Heart right ventricle (tissue), 16 donors: ENCODE data around the gene GIT2. TPM values are rescaled to one million over a fixed set of nuclear protein-coding genes. Genes with fewer than 3 reads are reported as not detected.
A peak's percentile ranks its signal among the peaks of the same experiment; 100 is the strongest.

Source experiments
- ATAC-seq, 8 donors: fragments of 200-7000 bp; cut with Tn5 transposase; one replicate each; pipeline ENCODE4 v1.9.1; 2020; ENCODE audit warnings: mild to moderate bottlenecking in 8 of 8, moderate library complexity in 8 of 8, moderate number of reproducible peaks in 1 of 8
- DNase-seq, 2 donors: peaks; one replicate each; pipeline ENCODE4 v3.0.0-alpha.2; 2020
- H3K27ac ChIP-seq, 10 donors: fragments of 200-600 bp; sonication (generic) in 2 of 10; one replicate each; pipeline versions ENCODE4 v1.5.0 to v1.8.0; 2020 to 2022; ENCODE audit warnings: mild to moderate bottlenecking in 3 of 10
- H3K27me3 ChIP-seq, 7 donors: fragments of 200-600 bp; one replicate each; pipeline ENCODE4 v1.8.0; 2021 to 2022; ENCODE audit warnings: mild to moderate bottlenecking in 2 of 7
- H3K36me3 ChIP-seq, 9 donors: fragments of 200-600 bp; sonication (generic) in 1 of 9; one replicate each; pipeline versions ENCODE4 v1.5.0 to v1.8.0; 2020 to 2022; ENCODE audit warnings: mild to moderate bottlenecking in 2 of 9
- H3K4me1 ChIP-seq, 9 donors: fragments of 200-600 bp; sonication (generic) in 1 of 9; one replicate each; pipeline versions ENCODE4 v1.5.0 to v1.8.0; 2020 to 2022; ENCODE audit warnings: mild to moderate bottlenecking in 4 of 9
- H3K4me3 ChIP-seq, 10 donors: fragments of 200-600 bp; sonication (generic) in 2 of 10; one replicate each; pipeline versions ENCODE4 v1.5.0 to v1.8.0; 2020 to 2022; ENCODE audit warnings: mild to moderate bottlenecking in 7 of 10, moderate library complexity in 2 of 10
- H3K9me3 ChIP-seq, 11 donors: fragments of 200-600 bp in 10 of 11; sonication (generic) in 2 of 11; one replicate each; pipeline versions ENCODE4 v1.5.0 to v1.8.0; 2013 to 2022; ENCODE audit warnings: mild to moderate bottlenecking in 2 of 11, control low read depth in 1 of 11, moderate library complexity in 1 of 11
- WGBS, 2 donors: extraction: QIAGEN DNeasy Blood & Tissue Kit; methylation state at CpG; one replicate each; pipeline ENCODE4 v1.1.7; 2013; ENCODE audit warnings: inconsistent platforms in 1 of 2; 5-methylcytosine and 5-hydroxymethylcytosine counted together
- intact Hi-C, 10 donors: fragments of 100-400 bp; cut with DNase I; formaldehyde crosslinking; loops; one replicate each; pipeline versions ENCODE4 v1.11.1 to v1.14.2; 2022
- polyA plus RNA-seq, 2 donors: library from polyadenylated mRNA; stranded (reverse); fragments of 200-250 nt; gene quantifications; one replicate each; pipeline ENCODE4 v1.2.3, GENCODE V29; 2013
- total RNA-seq, 10 donors: library from RNA; stranded (reverse); fragmentation: NEBNext Ultra II Directional in 3 of 10; extraction: Animal tissue kit (Norgen Biotek cat#: 25700) in 3 of 10; gene quantifications; one replicate each; pipeline versions ENCODE4 v1.2.1 to v1.2.4, GENCODE V29; 2021 to 2023
- TF ChIP-seq, protein P1 (sequence below), 9 donors: fragments of 200-600 bp; sonication (generic) in 2 of 9; IDR thresholded peaks; one replicate each; pipeline versions ENCODE4 v1.5.0 to v1.8.0; 2021 to 2022; ENCODE audit warnings: antibody characterized with exemption in 9 of 9, mild to moderate bottlenecking in 5 of 9, moderate library complexity in 1 of 9
- donor health status: Arrhythmogenic right ventricular cardiomyopathy.
- donor health status: ischemic (EF 13 %, LVEDD 7.1; RV severe dilation, severe dysfunction).
- donor health status: healthy with polysubstance abuse.
- donor health status: DM: no; HTN: yes; CAD: no.
- donor health status: DM: no; HTN: no; CAD: no.
- donor health status: ischemic (EF 25% LVEDD 6.9; RV normal size, moderate dysfunction).
- donor health status: ischemic (EF 25% LVEDD 5.7; RV mildly dilated, moderate dysfunction).
- donor health status: healthy.
- donor health status: DM: yes; HTN: yes; CAD: no.
- donor health status: Ischemic cardiomyopathy.
- donor health status: ischemic (EF 35%, LVEDD 5.7; RV mildly dilated, moderate dysfunction).
- donor health status: nonischemic (EF 11% LVEDD 7.7; RV severe dilation, severe dysfunction).
- donor health status: DM: yes; HTN: yes; CAD: no.
- donor health status: PGD.
- donor health status: ischemic (EF 29% LVEDD 5.4; RV normal size, mild dysfunction).
- donor health status: nonischemic (EF 23%, LVEDD 6.1; RV moderate dilation, normal function).

Gene GIT2
- total and polyA plus RNA-seq, 12 donors: 17.8 to 44.9 (median 38.9) TPM

- H3K27me3 ChIP-seq: no peaks in the 10 kb centered on the region
- DNase-seq (no peak), ATAC-seq (peak in 1 of 8 donors; percentile 7)
- H3K9me3 ChIP-seq: no peaks in the 10 kb centered on the region
- H3K4me1 ChIP-seq: peaks cover 0 to 8% (median 0%) of the 10 kb centered on the region in 9 donors
- TF ChIP-seq, protein P1, sequence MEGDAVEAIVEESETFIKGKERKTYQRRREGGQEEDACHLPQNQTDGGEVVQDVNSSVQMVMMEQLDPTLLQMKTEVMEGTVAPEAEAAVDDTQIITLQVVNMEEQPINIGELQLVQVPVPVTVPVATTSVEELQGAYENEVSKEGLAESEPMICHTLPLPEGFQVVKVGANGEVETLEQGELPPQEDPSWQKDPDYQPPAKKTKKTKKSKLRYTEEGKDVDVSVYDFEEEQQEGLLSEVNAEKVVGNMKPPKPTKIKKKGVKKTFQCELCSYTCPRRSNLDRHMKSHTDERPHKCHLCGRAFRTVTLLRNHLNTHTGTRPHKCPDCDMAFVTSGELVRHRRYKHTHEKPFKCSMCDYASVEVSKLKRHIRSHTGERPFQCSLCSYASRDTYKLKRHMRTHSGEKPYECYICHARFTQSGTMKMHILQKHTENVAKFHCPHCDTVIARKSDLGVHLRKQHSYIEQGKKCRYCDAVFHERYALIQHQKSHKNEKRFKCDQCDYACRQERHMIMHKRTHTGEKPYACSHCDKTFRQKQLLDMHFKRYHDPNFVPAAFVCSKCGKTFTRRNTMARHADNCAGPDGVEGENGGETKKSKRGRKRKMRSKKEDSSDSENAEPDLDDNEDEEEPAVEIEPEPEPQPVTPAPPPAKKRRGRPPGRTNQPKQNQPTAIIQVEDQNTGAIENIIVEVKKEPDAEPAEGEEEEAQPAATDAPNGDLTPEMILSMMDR (IDR thresholded peaks at IDR 0.05): no peak
- no peak overlapping the region for H3K27ac ChIP-seq
- H3K4me3 ChIP-seq: no peak overlapping the region
- 68 to 76% methylated on average over 18 to 20 of the region's 20 CpGs for WGBS, 2 donors
- intact Hi-C loops: no loop called here
- peaks cover 0 to 88% (median 10%) of the 10 kb centered on the region in 9 donors for H3K36me3 ChIP-seq
Measured at GRCh38 chr12:109925185-109925840, 70.9 kb downstream of the GIT2 start.

- Histone ChIP-seq H3K4me3 (no peak overlapping the region), H3K27ac (no peak overlapping the region), H3K4me1 (peaks cover 0 to 8% (median 0%) of the 10 kb centered on the region in 9 donors), H3K27me3 (no peaks in the 10 kb centered on the region), H3K36me3 (peaks cover 0 to 88% (median 12%) of the 10 kb centered on the region in 9 donors), H3K9me3 (no peaks in the 10 kb centered on the region)
- ATAC-seq (no peak), DNase-seq (no peak)
- 78 to 84% methylated on average over 17 of the region's 17 CpGs for WGBS, 2 donors
- TF ChIP-seq, protein P1 (IDR thresholded peaks at IDR 0.05): no peak
- intact Hi-C loops: no loop called here
Measured at GRCh38 chr12:109923481-109924245, 72.5 kb downstream of the GIT2 start.

GRCh38 chr12:109923038-109923437 is 73.1 kb downstream of the GIT2 start:
- DNase-seq: no peak
- no peak for ATAC-seq
- H3K36me3 ChIP-seq: peaks cover 0 to 88% (median 13%) of the 10 kb centered on the region in 9 donors
- no peaks in the 10 kb centered on the region for H3K9me3 ChIP-seq
- no peak overlapping the region for H3K4me3 ChIP-seq
- WGBS, 2 donors: 88 to 91% methylated on average over 5 of the region's 5 CpGs
- H3K27me3 ChIP-seq: no peaks in the 10 kb centered on the region
- H3K27ac ChIP-seq: no peak overlapping the region
- peaks cover 0 to 4% (median 0%) of the 10 kb centered on the region in 9 donors for H3K4me1 ChIP-seq
- intact Hi-C loops: no loop called here
- TF ChIP-seq, protein P1 (IDR thresholded peaks at IDR 0.05): no peak

GRCh38 chr12:109921982-109922381 is 74.2 kb downstream of the GIT2 start:
- H3K4me3 ChIP-seq: no peak overlapping the region
- no peak overlapping the region for H3K27ac ChIP-seq
- TF ChIP-seq, protein P1 (IDR thresholded peaks at IDR 0.05): no peak
- H3K27me3 ChIP-seq: no peaks in the 10 kb centered on the region
- 76 to 78% methylated on average over 4 of the region's 4 CpGs for WGBS, 2 donors
- ATAC-seq: no peak
- no peaks in the 10 kb centered on the region for H3K9me3 ChIP-seq
- intact Hi-C loops: no loop called here
- DNase-seq: no peak
- no peaks in the 10 kb centered on the region for H3K4me1 ChIP-seq
- H3K36me3 ChIP-seq: peaks cover 0 to 89% (median 22%) of the 10 kb centered on the region in 9 donors
